HG03342 (cell line): ENCODE data around the gene RECQL5.

Source experiments
- ATAC-seq: cut with Tn5 transposase; IDR thresholded peaks from one replicate; pipeline ENCODE4 v1.9.1; 2021; ENCODE audit warnings: mild to moderate bottlenecking, moderate library complexity; ENCODE audit not compliant: unreplicated experiment

RECQL5 gene

DNA sequence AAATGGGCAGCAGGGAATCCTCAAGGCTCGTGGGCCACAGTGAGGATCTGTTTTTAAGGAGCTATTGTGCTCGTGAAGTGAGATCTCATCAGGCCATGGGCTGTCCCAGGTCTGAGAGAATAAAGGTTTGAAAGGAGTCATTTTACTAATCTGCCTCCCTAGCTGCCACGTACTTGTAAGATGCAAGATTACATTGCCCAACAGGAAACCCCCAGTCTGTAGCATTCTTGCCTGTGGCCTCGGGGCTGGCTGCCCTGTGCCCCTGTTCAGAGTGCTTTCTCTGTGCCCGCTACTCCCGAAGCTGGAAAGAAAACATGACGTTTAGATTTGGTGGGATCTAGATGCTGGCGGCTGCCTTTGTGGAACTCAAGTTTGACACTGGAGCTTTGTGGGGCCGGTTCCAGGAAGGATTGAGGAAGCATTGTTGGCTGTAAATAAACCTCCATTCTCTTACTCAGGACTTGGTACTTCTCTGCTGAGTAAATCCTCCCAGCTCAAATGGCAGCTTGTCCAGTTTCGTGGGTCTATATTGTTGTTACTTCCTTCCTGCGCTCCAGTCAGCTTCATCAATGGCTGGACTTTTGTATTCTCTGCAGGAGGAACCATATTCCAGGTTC lies 21.4 kb upstream of the RECQL5 start:
- no peak for ATAC-seq

GRCh38 chr17:75685499-75685898 lies 18.5 kb upstream of the RECQL5 start:
- no peak for ATAC-seq

DNA sequence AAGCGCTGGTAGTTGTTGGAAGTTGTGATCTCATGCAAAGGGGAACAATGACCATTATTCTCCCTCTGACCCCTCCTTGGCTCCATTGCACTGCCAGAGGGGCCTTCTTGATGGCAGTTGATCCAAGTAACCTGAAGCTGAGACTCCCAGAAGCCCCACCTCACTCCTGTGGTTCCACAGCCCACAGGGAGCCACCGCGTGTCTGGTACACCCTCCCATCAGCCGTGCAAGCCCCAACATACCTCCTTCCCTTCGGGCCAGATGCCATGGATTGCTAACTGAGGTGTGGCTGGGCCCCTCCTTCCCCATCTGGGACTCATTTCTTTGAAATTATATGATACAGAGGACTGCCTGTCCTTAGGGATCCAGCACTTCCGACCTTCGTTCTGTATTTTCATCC lies 18.0 kb upstream of the RECQL5 start:
- ATAC-seq = no peak

DNA sequence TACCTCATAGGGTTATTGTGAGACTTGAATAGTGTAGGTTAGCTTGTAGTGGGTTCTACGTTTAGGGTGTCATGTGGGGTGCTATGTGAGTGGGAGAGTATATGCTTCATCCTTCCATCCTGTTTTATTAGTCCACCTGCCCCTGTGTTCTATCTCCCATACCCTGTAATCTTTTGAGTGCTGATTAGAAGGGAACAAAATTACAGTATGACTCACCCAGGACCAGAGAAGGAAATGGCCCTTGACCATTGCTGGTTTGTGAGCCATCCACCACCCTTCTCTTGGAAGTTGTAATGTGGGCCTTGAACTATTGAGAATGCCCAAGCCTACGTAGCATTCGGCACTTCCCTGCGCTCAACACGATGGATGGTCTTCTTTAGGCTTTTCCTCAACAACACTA lies 17.3 kb upstream of the RECQL5 start:
- no peak for ATAC-seq

DNA sequence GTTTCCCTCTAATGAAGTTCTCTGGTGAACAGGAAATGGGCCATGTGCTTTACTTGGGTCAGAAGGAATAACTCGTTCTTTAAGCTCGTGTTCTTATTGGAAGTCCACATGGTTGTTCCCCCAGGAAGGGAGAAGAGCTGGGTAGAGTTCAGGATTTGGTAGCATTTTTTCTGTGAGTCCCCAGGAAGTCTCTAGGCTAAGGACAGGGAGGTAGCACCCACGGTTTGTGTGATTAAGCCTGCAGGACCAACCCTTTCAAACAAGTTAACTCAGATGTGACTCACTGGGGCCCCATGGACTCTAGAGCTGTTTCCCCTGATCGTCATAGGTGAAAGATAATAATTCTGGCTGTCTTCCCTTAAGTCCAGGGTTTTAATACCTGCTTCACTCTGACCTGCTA lies 16.6 kb upstream of the RECQL5 start:
- ATAC-seq = no peak

DNA sequence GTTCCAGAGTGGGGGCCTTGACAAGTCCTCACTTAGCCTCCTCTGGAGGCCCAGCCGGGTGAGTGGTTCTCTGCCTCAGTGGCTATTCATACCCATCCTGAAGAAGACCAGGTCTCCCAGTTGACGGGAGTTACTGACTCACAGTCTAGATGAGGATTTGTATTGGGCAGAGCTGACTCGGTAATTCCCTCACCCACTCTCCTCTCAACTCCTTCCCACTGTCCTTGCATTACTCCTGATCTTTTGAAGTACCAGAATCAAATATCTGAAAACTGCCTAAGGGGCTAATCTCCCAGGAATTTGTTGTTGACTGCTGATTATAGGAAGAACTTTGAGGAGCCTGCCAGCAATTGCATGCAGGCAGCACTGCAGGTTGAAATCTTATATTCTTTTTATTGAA lies 14.3 kb upstream of the RECQL5 start:
- ATAC-seq = no peak

GRCh38 chr17:75680431-75680830 lies 13.5 kb upstream of the RECQL5 start:
- no peak for ATAC-seq

DNA sequence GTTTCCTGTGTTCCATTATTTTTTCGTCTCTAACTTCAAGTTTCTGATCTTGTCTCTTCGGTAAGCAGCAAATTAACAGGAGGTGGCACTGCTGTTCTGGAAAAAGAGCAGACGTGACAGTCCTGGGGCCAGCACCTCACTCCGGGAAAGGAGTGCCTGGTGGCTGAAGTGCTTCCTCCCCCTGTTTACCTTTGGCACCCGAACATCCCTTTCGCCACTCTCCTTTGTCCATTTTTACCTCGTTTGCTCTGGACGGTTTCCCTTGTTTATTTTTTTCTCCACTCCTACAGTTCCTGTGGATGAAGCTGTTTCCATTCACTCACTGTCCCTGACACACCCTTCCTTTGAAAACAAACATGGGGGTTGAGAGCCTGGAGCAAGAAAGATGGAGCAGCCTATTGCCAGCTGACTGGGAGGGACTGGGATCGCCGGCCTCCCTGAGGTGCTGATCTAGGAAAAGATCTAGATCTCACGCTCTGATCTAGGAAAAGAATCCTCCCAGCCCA lies 12.8 kb upstream of the RECQL5 start:
- no peak for ATAC-seq

DNA sequence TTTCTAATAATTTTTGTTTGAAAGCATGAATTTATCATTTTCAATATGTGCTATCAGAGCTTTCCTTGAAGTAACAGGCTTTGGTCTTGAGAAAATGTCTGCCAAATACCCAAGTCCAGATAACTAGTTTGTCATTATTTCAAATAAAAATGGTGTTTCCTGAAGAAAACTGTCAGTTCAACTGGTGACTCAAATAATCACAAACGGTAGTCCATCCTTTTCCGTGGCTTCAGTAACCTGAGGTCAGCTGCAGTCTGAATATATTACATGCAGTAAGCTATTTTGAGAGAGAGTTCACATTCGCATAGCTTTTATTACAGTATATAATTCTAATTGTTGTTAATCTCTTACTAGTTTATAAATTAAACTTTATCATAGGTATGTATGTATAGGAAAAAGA lies 9.5 kb upstream of the RECQL5 start:
- no peak for ATAC-seq

DNA sequence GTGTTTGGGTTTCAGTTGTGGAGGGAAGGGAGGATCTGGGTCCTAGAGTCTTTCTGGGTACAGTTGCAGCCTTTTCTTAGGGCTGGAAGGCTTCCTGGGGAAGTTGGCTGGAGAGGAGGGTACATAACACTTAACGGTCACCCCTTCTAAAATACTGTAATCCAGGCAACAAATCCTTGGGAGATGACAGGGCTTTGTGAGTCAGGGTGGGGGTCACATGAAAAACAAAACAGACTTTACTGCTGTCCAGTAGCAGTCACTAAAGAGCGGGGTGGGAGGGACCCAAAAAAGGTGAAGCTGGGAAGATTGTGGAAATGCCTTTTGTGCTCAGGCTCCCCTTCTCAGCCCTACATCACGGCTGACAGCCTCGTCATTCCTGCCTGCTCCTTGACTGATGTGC lies 6.5 kb upstream of the RECQL5 start:
- no peak for ATAC-seq

GRCh38 chr17:75672011-75672410 lies 5.1 kb upstream of the RECQL5 start:
- ATAC-seq = no peak

DNA sequence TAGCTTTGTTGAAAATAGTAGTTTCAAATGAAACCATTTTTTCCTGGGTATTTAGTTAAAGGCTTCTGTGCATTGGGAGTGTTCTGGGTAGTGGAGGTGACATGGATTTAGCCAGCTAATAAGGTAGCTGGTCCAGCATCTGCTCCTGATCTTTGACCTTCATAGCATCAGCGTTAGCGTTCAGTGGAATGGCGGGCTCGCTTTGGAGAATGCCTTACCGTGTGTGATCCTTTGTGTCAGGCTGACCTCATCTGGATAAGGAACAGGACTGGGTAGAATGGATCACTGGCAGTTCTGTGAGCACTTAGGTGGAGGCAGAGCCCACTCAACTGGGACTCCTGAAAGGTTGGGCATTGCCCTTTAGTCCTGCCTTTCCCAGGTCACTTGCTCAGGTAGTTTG lies 3.9 kb upstream of the RECQL5 start:
- no peak for ATAC-seq

GRCh38 chr17:75668489-75668888 lies 1.5 kb upstream of the RECQL5 start:
- no peak for ATAC-seq

DNA sequence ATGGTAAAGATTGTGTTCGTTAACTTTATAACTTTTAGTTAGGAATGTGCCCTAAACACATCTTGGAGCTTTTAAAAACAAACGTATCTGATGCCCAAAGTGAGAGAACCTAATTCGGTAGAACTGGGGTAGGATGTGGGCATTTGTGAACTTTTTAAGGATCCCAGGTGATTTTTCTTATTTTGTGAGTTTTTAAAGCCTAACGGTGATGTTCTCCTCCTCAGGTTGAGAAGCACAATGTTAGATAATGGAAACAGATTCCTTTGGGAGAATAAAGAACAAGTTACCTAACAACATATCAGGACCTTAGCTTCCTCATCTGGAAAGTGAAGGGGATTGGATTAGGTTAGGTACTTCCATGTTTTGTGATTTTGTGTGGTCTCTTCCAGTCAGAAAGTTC lies 871 bp upstream of the RECQL5 start:
- ATAC-seq = no peak

- ATAC-seq = no peak
These were observed 973 bp downstream of the RECQL5 start for GRCh38 chr17:75665981-75666380.

DNA sequence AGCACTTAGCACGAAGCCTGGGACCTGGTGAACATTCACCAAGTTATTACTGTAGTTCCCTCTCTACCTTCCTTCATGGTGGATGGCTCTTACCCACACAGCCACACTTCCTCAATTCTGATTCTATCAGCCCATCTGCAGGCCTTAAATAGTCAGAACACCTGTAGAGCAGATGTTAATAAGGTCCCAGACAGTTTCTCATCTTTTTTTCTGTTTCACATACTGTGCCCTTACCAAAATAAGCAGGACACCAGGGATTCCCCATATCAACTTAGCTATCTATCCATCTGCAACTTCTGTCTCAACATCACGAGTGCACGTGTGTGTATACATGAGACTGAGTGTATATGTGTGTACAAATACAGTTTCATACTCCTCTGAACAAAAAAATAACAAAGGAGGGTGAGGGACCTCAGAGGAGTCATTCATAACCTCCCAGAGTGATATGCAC lies 2.8 kb downstream of the RECQL5 start:
- ATAC-seq = peak; percentile 66

GRCh38 chr17:75662511-75662910 lies 4.4 kb downstream of the RECQL5 start:
- no peak for ATAC-seq

DNA sequence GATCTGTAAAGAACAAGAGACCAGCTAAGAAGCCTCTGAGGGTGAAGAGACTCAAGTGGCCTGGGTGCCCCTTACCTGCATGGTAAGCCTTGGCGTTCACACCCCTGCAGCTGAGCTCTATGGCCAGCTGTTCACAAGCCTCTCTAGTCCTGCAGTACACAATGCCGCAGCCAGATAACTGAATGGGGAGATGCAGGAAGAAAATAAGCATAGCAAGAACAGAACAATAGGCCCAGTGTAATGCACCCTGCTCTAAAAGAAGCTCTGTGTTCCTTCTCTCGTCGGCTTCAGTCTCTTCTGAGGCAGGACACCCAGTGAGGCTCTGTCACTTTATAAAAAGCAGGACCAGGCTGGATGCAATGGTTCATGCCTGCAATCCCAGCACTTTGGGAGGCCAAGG lies 5.4 kb downstream of the RECQL5 start:
- no peak for ATAC-seq

DNA sequence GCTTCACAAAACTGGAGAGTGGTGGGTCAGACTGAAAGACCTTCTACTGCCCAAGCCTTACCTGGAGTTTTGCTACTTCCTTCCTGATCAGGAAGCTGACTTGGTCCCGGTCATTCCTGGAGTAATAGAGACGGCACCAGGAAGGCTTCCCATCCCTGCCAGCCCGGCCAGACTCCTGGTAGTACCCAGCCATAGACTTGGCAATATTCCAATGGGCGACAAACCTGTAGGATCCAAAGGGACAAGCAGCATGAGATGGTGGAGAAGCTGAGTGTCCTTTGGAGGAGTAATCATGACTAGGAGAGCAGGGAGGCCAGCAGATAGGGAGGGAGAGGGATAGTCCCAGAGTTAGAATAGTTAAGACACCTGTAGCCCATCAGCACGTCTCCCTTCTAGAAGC lies 8.7 kb downstream of the RECQL5 start:
- no peak for ATAC-seq

GRCh38 chr17:75654176-75654575 lies 12.8 kb downstream of the RECQL5 start:
- ATAC-seq = no peak

- no peak for ATAC-seq
These were observed 13.9 kb downstream of the RECQL5 start for GRCh38 chr17:75652934-75653549.

DNA sequence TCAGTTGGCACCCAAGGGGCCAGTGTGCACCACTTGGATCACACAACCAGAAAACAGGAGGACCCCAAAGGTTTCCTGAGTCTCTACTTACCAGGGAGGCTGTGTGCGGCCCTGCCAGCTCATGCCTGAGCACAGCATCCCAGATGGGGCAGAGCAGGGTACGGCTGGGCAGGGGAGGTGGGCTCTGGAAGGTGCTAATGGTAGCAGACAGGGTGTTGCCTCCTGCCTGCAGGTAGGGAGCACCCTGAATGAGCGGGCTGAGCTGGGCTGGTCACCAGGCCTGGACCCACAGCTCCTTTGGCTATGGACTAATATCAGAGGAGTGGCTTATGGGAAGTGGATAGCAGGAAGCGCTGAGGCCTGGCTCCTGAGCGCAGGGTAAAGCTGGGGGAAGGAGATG lies 14.6 kb downstream of the RECQL5 start:
- ATAC-seq = no peak

DNA sequence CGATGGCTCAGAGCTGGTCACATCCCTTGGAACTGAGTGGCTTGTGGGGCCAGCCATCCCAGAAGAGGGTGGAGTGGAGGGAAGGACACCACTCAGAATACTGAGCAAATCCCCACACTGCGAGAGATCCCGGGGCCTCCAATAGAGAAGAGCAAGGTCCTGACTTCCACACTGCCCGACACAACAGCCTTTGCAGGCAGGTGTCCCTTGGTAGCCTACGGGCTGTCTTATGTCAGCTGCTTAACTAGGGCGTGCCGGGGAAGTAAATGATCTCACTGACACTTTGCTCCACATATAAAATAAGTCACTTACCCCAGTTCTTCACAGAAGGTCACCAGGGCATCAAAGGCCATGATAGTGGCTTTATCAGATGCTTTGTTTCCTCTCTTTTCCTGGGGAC lies 16.1 kb downstream of the RECQL5 start:
- no peak for ATAC-seq
